GM23338 (cell line): ENCODE measurements around the gene SBF2. TPM values are rescaled to one million over a fixed set of nuclear protein-coding genes. Genes with fewer than 3 reads are reported as not detected.

Experiments
- ATAC-seq: fragments of 200-7000 bp; cut with Tn5 transposase; 3 replicates; pipeline ENCODE4 v1.9.1; 2020
- DNase-seq: peaks from one replicate; pipeline ENCODE4 v3.0.0-alpha.2; 2015; ENCODE audit warnings: low spot score
- H2AFZ ChIP-seq: fragments of 200-600 bp; sonication (generic); 2 replicates; pipeline ENCODE4 v1.8.0; 2016; ENCODE audit warnings: antibody characterized with exemption, mild to moderate bottlenecking, moderate library complexity
- H3F3A ChIP-seq: fragments of 200-600 bp; sonication (generic); replicated peaks from 2 replicates; pipeline ENCODE4 v1.8.0; 2017; ENCODE audit warnings: antibody characterized with exemption, mixed run types, low read depth
- H3K27ac ChIP-seq: fragments of 200-600 bp; sonication (generic); 2 replicates; pipeline ENCODE4 v1.6.1; 2016; ENCODE audit warnings: low read depth
- H3K27me3 ChIP-seq: fragments of 200-600 bp; sonication (generic); 2 replicates; pipeline ENCODE4 v1.8.0; 2016; ENCODE audit warnings: mild to moderate bottlenecking, mixed run types, moderate library complexity; ENCODE audit not compliant: insufficient read depth
- H3K36me3 ChIP-seq: fragments of 200-600 bp; sonication (generic); 2 replicates; pipeline ENCODE4 v1.8.0; 2016; ENCODE audit warnings: mild to moderate bottlenecking; ENCODE audit not compliant: insufficient read depth
- H3K4me1 ChIP-seq: fragments of 200-600 bp; sonication (generic); 2 replicates; pipeline ENCODE4 v1.8.0; 2016; ENCODE audit warnings: mild to moderate bottlenecking, moderate library complexity; ENCODE audit not compliant: insufficient read depth
- H3K4me2 ChIP-seq: fragments of 200-600 bp; sonication (generic); 2 replicates; pipeline ENCODE4 v1.7.1; 2017; ENCODE audit warnings: mixed run types
- H3K4me3 ChIP-seq: fragments of 200-600 bp; sonication (generic); 2 replicates; pipeline ENCODE4 v1.6.1; 2016; ENCODE audit warnings: mixed run types
- H3K79me2 ChIP-seq: fragments of 200-600 bp; sonication (generic); replicated peaks from 2 replicates; pipeline ENCODE4 v1.8.0; 2017; ENCODE audit warnings: mild to moderate bottlenecking; ENCODE audit not compliant: insufficient read depth
- H3K9me2 ChIP-seq: fragments of 200-600 bp; sonication (generic); 2 replicates; pipeline ENCODE4 v1.8.0; 2017; ENCODE audit not compliant: insufficient read depth
- H4K20me1 ChIP-seq: fragments of 200-600 bp; sonication (generic); replicated peaks from 2 replicates; pipeline ENCODE4 v1.8.0; 2017; ENCODE audit warnings: mild to moderate bottlenecking; ENCODE audit not compliant: insufficient read depth
- H3K27ac Mint-ChIP-seq: 2 replicates; pipeline ENCODE4 v1.8.0; 2020; ENCODE audit warnings: inconsistent platforms, mild to moderate bottlenecking, moderate library complexity, mixed read lengths
- H3K27me3 Mint-ChIP-seq: 3 replicates; pipeline ENCODE4 v1.8.0; 2022; ENCODE audit warnings: low read depth, mild to moderate bottlenecking, moderate library complexity, mixed read lengths, inconsistent platforms; ENCODE audit not compliant: insufficient read depth, poor library complexity
- H3K36me3 Mint-ChIP-seq: 3 replicates; pipeline ENCODE4 v1.8.0; 2021; ENCODE audit warnings: low read depth, mild to moderate bottlenecking, inconsistent platforms, moderate library complexity, mixed read lengths
- H3K4me1 Mint-ChIP-seq: 3 replicates; pipeline ENCODE4 v1.8.0; 2020; ENCODE audit warnings: mild to moderate bottlenecking, inconsistent platforms, mixed read lengths
- H3K4me3 Mint-ChIP-seq: 3 replicates; pipeline ENCODE4 v1.8.0; 2021; ENCODE audit warnings: moderate library complexity, mild to moderate bottlenecking, inconsistent platforms, mixed read lengths
- H3K9me3 Mint-ChIP-seq: 3 replicates; pipeline ENCODE4 v1.8.0; 2020; ENCODE audit warnings: moderate library complexity, mild to moderate bottlenecking, inconsistent platforms, mixed read lengths
- CREB1 ChIP-seq: fragments of 250-450 bp; sonication (Bioruptor Pico); IDR thresholded peaks from 2 replicates; pipeline ENCODE4 v1.5.0; 2020; ENCODE audit warnings: low read depth, mild to moderate bottlenecking, moderate library complexity
- CTCF ChIP-seq, 2 experiments: fragments of 200-600 bp in 1 of 2; sonication (generic) in 1 of 2; conservative IDR thresholded peaks; 2 replicates each; pipeline versions ENCODE4 v1.5.1 to v1.6.1; 2016 to 2017; ENCODE audit warnings: antibody characterized with exemption in 2 of 2, low read depth in 2 of 2, mild to moderate bottlenecking in 2 of 2, moderate library complexity in 1 of 2
- EZH2 ChIP-seq: fragments of 200-600 bp; sonication (generic); IDR thresholded peaks from one replicate; pipeline ENCODE4 v1.8.0; 2017; ENCODE audit warnings: antibody characterized with exemption, mild to moderate bottlenecking, low read depth; ENCODE audit not compliant: unreplicated experiment
- EZH2phosphoT487 ChIP-seq: fragments of 200-600 bp; sonication (generic); IDR thresholded peaks from one replicate; pipeline ENCODE4 v1.8.1; 2018; ENCODE audit warnings: antibody characterized with exemption; ENCODE audit not compliant: unreplicated experiment
- JUNB ChIP-seq: IDR thresholded peaks from one replicate; pipeline ENCODE4 v1.6.1; 2016; ENCODE audit warnings: antibody characterized with exemption; ENCODE audit not compliant: unreplicated experiment
- NANOG ChIP-seq: IDR thresholded peaks from 2 replicates; pipeline ENCODE4 v1.6.1; 2016; ENCODE audit warnings: antibody characterized with exemption, borderline replicate concordance
- POLR2AphosphoS5 ChIP-seq: IDR thresholded peaks from 2 replicates; pipeline ENCODE4 v1.6.1; 2016; ENCODE audit warnings: antibody characterized with exemption, low read depth
- REST ChIP-seq: IDR thresholded peaks from one replicate; pipeline ENCODE4 v1.6.1; 2018; ENCODE audit warnings: antibody characterized with exemption; ENCODE audit not compliant: unreplicated experiment
- STAT1 ChIP-seq: IDR thresholded peaks from one replicate; pipeline ENCODE4 v1.6.1; 2016; ENCODE audit warnings: antibody characterized with exemption; ENCODE audit not compliant: unreplicated experiment
- ZNF114 ChIP-seq: fragments of 250-450 bp; sonication (Bioruptor Pico); IDR thresholded peaks from 2 replicates; pipeline ENCODE4 v1.5.0; 2020; ENCODE audit warnings: mild to moderate bottlenecking, moderate library complexity
- ZNF331 ChIP-seq: fragments of 250-450 bp; sonication (Bioruptor Pico); IDR thresholded peaks from 2 replicates; pipeline ENCODE4 v1.5.0; 2020; ENCODE audit warnings: low read depth, mild to moderate bottlenecking, moderate library complexity
- ZNF462 ChIP-seq: fragments of 250-450 bp; sonication (Bioruptor Pico); IDR thresholded peaks from 2 replicates; pipeline ENCODE4 v1.5.0; 2020; ENCODE audit warnings: mild to moderate bottlenecking, moderate library complexity
- polyA plus RNA-seq: library from polyadenylated mRNA; unstranded; fragments of >200 nt; fragmentation: Nextera tagmentation; extraction: Ambion mirVana; gene quantifications from 2 replicates; pipeline ENCODE4 v1.2.1, GENCODE V29; 2016
- total RNA-seq: library from RNA; depleted of rRNA; stranded (reverse); fragments of >200 nt; shearing (Covaris generic); gene quantifications from 2 replicates; pipeline ENCODE4 v1.2.3, GENCODE V29; 2014
- TF ChIP-seq, protein P1 (sequence below): IDR thresholded peaks from 2 replicates; pipeline ENCODE4 v1.6.1; 2016; ENCODE audit warnings: antibody characterized with exemption

SBF2 gene
- total and polyA plus RNA-seq, 2 experiments from 2014 or later, result 25.6 to 53.5 TPM

- no peaks in the 10 kb centered on the region for H3K9me2 ChIP-seq
- no peaks in the 10 kb centered on the region for H3K27me3 ChIP-seq
- Mint-ChIP-seq H3K27ac (no peak overlapping the region), H3K27me3 (no peaks in the 10 kb centered on the region), H3K4me3 (no peak overlapping the region), H3K4me1 (peaks cover 3% of the 10 kb centered on the region; the same call in 1 of the 3 replicates), H3K36me3 (peaks cover 36% of the 10 kb centered on the region), H3K9me3 (peaks cover 31% of the 10 kb centered on the region)
- no peaks in the 10 kb centered on the region for H3F3A ChIP-seq
- H3K79me2 ChIP-seq, result 0 out of 2 replicates have a peak, but pooled peaks cover 6% of the 10 kb centered on the region
- H3K4me1 ChIP-seq, result no peaks in the 10 kb centered on the region
- DNase-seq (no peak), ATAC-seq (no peak)
- no peak overlapping the region for H2AFZ ChIP-seq
- no peaks in the 10 kb centered on the region for H4K20me1 ChIP-seq
- no peak overlapping the region for H3K27ac ChIP-seq
- TF ChIP-seq STAT1 (no peak), JUNB (no peak), ZNF462 (no peak), REST (no peak), CREB1 (CRISPR knock-in tag) (no peak), ZNF114 (CRISPR knock-in tag) (no peak), POLR2AphosphoS5 (no peak), CTCF (conservative IDR thresholded peaks at IDR 0.05; ENCODE audit: low read depth in 2 of 2) (no peak), NANOG (no peak), ZNF331 (CRISPR knock-in tag) (no peak), EZH2 (no peak), EZH2phosphoT487 (no peak)
- TF ChIP-seq, protein P1, sequence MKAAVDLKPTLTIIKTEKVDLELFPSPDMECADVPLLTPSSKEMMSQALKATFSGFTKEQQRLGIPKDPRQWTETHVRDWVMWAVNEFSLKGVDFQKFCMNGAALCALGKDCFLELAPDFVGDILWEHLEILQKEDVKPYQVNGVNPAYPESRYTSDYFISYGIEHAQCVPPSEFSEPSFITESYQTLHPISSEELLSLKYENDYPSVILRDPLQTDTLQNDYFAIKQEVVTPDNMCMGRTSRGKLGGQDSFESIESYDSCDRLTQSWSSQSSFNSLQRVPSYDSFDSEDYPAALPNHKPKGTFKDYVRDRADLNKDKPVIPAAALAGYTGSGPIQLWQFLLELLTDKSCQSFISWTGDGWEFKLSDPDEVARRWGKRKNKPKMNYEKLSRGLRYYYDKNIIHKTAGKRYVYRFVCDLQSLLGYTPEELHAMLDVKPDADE, result no peak
- H3K4me3 ChIP-seq, result no peak overlapping the region
- peaks cover 16% of the 10 kb centered on the region; the same call in 1 of the 2 replicates for H3K36me3 ChIP-seq
- no peak overlapping the region for H3K4me2 ChIP-seq
Observed at GRCh38 chr11:10042699-10043098, 251.3 kb downstream of the SBF2 start.
